Brain microvascular endothelial cell (primary cell): ENCODE measurements around the gene PLXNA2.

Source experiments
- DNase-seq: peaks from one replicate; pipeline ENCODE4 v3.0.0-alpha.2; 2020
- H3K27ac ChIP-seq: fragments of 250-450 bp; sonication (Bioruptor Pico); 2 replicates; pipeline ENCODE4 v1.5.1; 2020; ENCODE audit warnings: mild to moderate bottlenecking, moderate library complexity
- H3K27me3 ChIP-seq: fragments of 250-450 bp; sonication (Bioruptor Pico); replicated peaks from 2 replicates; pipeline ENCODE4 v1.5.1; 2020; ENCODE audit warnings: mild to moderate bottlenecking
- H3K36me3 ChIP-seq: fragments of 250-450 bp; sonication (Bioruptor Pico); replicated peaks from 2 replicates; pipeline ENCODE4 v1.5.1; 2020; ENCODE audit warnings: mild to moderate bottlenecking
- H3K4me3 ChIP-seq: 2 replicates; pipeline ENCODE4 v1.5.1; 2011; ENCODE audit warnings: low read depth, mild to moderate bottlenecking, control low read depth, low read length, moderate library complexity
- CTCF ChIP-seq: IDR thresholded peaks from 2 replicates; pipeline ENCODE4 v1.5.1; 2011; ENCODE audit warnings: low read depth, mild to moderate bottlenecking, moderate library complexity, low read length, control low read depth, inconsistent platforms; ENCODE audit errors: missing control alignments
- in situ Hi-C: cut with HindIII; loops from 2 replicates; pipeline ENCODE4 v1.10.0; 2017; ENCODE audit warnings: low sequenced_read_pairs, low pct_ligation_motif_present

PLXNA2 gene

GRCh38 chr1:208118841-208119606 is 125.2 kb downstream of the PLXNA2 start:
- in situ Hi-C loops = no loop called here
- no peak for TF ChIP-seq CTCF
- Histone ChIP-seq H3K27ac (no peak overlapping the region), H3K4me3 (no peak overlapping the region), H3K36me3 (no peaks in the 10 kb centered on the region), H3K27me3 (no peaks in the 10 kb centered on the region)
- no peak for DNase-seq

DNA sequence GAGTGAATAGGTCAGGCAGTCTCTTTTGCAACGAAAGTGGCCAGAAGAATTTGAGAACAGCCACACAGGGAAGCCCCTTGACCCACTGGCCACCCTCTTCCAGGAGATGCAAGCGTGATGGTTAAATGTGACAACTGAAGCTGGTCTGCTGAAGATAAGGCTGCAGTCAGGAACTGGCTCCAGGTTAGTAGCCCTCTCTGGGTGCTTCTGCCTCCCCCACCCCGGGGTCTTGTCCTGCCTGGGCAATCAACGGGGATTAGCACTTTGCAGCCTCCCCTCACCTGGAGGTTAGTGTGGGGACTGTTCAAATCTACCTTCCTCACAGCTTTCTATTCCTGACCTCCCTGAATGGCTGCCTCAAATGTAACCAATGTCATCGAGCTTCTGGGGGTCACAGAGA is 125.9 kb downstream of the PLXNA2 start:
- H3K36me3 ChIP-seq = no peaks in the 10 kb centered on the region
- in situ Hi-C loops = no loop called here
- H3K4me3 ChIP-seq = no peak overlapping the region
- no peak for DNase-seq
- no peak overlapping the region for H3K27ac ChIP-seq
- no peak for TF ChIP-seq CTCF
- H3K27me3 ChIP-seq = no peaks in the 10 kb centered on the region

DNA sequence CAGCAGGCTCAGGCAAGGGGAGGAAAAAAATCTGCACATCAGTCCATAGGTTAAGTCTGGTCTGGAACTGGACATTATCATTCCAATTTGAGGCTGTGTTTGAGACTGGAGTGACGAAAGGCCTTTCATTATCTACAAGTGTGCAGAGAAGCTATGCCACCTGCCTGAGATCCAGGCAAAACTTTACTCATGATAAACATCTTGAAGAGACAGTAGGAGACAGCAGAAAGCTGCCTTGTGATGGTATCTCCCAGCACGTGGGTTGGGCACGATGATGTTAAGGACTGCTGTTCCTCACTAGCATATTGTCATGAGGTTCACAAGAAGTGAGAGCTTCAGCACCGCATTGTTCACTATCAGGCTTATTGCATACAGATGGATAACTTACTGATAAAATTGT is 126.4 kb downstream of the PLXNA2 start:
- DNase-seq = no peak
- TF ChIP-seq CTCF = no peak
- Histone ChIP-seq H3K36me3 (no peaks in the 10 kb centered on the region), H3K27me3 (no peaks in the 10 kb centered on the region), H3K4me3 (no peak overlapping the region), H3K27ac (no peak overlapping the region)
- in situ Hi-C loops = no loop called here

DNA sequence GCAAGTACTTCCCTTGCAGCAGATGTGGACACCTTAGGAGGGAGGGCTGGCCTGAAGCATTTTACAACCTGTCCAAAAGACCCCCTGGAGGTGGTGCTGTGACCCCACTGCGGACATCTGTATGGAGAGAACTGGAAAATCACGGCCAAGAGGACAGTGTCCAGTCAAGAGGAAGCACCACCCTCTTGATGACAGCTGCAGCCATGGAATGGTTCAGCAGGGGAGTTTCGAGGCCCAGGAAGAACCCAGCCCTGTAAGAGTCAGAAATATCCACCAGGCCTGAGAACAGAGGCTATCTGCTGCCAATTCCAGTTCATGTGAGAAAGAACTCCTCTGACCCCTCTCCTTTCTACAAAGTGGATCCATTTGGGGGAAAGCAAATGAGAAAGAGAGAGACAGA is 126.8 kb downstream of the PLXNA2 start:
- no peak for TF ChIP-seq CTCF
- DNase-seq = no peak
- in situ Hi-C loops = no loop called here
- no peak overlapping the region for H3K27ac ChIP-seq
- H3K4me3 ChIP-seq = no peak overlapping the region
- no peaks in the 10 kb centered on the region for H3K36me3 ChIP-seq
- H3K27me3 ChIP-seq = no peaks in the 10 kb centered on the region

GRCh38 chr1:208115924-208116640 is 128.1 kb downstream of the PLXNA2 start:
- H3K36me3 ChIP-seq = no peaks in the 10 kb centered on the region
- H3K4me3 ChIP-seq = no peak overlapping the region
- DNase-seq = no peak
- in situ Hi-C loops = no loop called here
- H3K27me3 ChIP-seq = no peaks in the 10 kb centered on the region
- no peak for TF ChIP-seq CTCF
- no peak overlapping the region for H3K27ac ChIP-seq

DNA sequence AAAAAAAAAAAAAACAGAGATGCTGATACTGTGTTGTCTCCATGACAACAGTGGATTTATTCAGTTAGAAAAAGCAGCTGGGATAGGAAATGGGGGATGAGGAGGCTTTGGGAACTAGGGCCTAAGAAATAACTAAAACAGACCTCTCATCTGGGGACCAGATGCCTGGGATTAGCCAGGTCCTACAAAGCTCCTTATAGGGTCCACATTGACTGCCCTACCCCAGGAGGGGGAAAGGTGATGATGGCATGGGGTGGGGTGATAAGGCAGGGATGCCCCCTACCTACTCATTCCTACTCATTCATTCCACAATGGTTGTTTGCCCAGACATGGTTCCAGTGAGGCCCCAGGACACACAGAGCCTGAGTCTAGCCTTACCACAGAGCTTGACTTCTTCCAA is 131.2 kb downstream of the PLXNA2 start:
- DNase-seq = no peak
- in situ Hi-C loops = no loop called here
- Histone ChIP-seq H3K27me3 (no peaks in the 10 kb centered on the region), H3K36me3 (no peaks in the 10 kb centered on the region), H3K27ac (no peak overlapping the region), H3K4me3 (no peak overlapping the region)
- TF ChIP-seq CTCF = no peak
